GM12865 (cell line): ENCODE data around the gene PRR19.

Experiments
- DNase-seq: peaks from one replicate; pipeline ENCODE4 v3.0.0; 2010; ENCODE audit warnings: low read depth
- H3K4me3 ChIP-seq: 2 replicates; pipeline ENCODE4 v1.5.1; 2011; ENCODE audit warnings: mild to moderate bottlenecking, low read depth, low read length, control low read depth
- CTCF ChIP-seq: IDR thresholded peaks from 2 replicates; pipeline ENCODE4 v1.5.1; 2011; ENCODE audit warnings: low read length, control low read depth, low read depth, inconsistent platforms; ENCODE audit not compliant: insufficient read depth; ENCODE audit errors: missing control alignments

PRR19 gene

GRCh38 chr19:42272989-42273406, 28.9 kb upstream of the PRR19 start:
- no peak overlapping the region for H3K4me3 ChIP-seq
- DNase-seq = no peak
- TF ChIP-seq CTCF = no peak

- no peak for DNase-seq
- no peak overlapping the region for H3K4me3 ChIP-seq
- TF ChIP-seq CTCF = no peak
These were observed 28.4 kb upstream of the PRR19 start for GRCh38 chr19:42273407-42274064.

GRCh38 chr19:42274065-42274682, 27.8 kb upstream of the PRR19 start:
- no peak for DNase-seq
- TF ChIP-seq CTCF = no peak
- H3K4me3 ChIP-seq = no peak overlapping the region

- no peak for DNase-seq
- H3K4me3 ChIP-seq = no peak overlapping the region
- no peak for TF ChIP-seq CTCF
These were observed 26.8 kb upstream of the PRR19 start for GRCh38 chr19:42275103-42275502.

- H3K4me3 ChIP-seq = no peak overlapping the region
- DNase-seq = no peak
- no peak for TF ChIP-seq CTCF
These were observed 26.4 kb upstream of the PRR19 start for GRCh38 chr19:42275517-42275916.

- DNase-seq = no peak
- no peak overlapping the region for H3K4me3 ChIP-seq
- no peak for TF ChIP-seq CTCF
These were observed 25.6 kb upstream of the PRR19 start for GRCh38 chr19:42276284-42276683.

- peak; percentile 64 for DNase-seq
- TF ChIP-seq CTCF = no peak
- H3K4me3 ChIP-seq = no peak overlapping the region
These were observed 25.1 kb upstream of the PRR19 start for GRCh38 chr19:42276821-42277220.
